Measurements from ENCODE around the gene PRDM15. TPM values are rescaled to one million over a fixed set of nuclear protein-coding genes. Genes with fewer than 3 reads are reported as not detected.

PRDM15 gene
- total RNA-seq, 1 experiment from 2014 or later: 11.2 TPM

GRCh38 chr21:41781050-41781410 is 98.1 kb downstream of the PRDM15 start:
- intact Hi-C loops (cut with micrococcal nuclease; ENCODE audit: unreplicated experiment): no loop called here
- DNase-seq (ENCODE audit: low read depth, low spot score): no peak
- peaks cover 83% of the 10 kb centered on the region for H3K4me1 ChIP-seq (ENCODE audit: control insufficient read depth, insufficient read depth, low read length)
- no TSS peak for BruUV-seq (replicated peaks)
- in situ Hi-C loops (cut with HindIII; ENCODE audit: low pct_unique_long_range_greater_than_20kb, low sequenced_read_pairs): no loop called here
- H3K9me3 ChIP-seq (ENCODE audit: control insufficient read depth, insufficient read depth, low read depth, low read length): no peaks in the 10 kb centered on the region
- no peaks in the 10 kb centered on the region for H3K27me3 ChIP-seq (ENCODE audit: control insufficient read depth, insufficient read depth, low read length)
- peak overlapping the region; percentile 99 for H3K27ac ChIP-seq (ENCODE audit: low read length)
- ChIA-PET CTCF (no interaction called here), POLR2A (no interaction called here)
- ATAC-seq: no peak
- no peak overlapping the region for H3K4me3 ChIP-seq (ENCODE audit: low read depth in 2 of 2, low read length in 2 of 2)
- no peak for TF ChIP-seq CTCF (IDR thresholded peaks at IDR 0.05)
- no peak for TF ChIP-seq SIN3A (IDR thresholded peaks at IDR 0.05; ENCODE audit: borderline replicate concordance, insufficient read depth, low read depth, low read length)
- no peak for TF ChIP-seq POLR2AphosphoS5 (IDR thresholded peaks at IDR 0.05; ENCODE audit: low read depth, low read length)
- no peak for TF ChIP-seq TCF7L2 (IDR thresholded peaks at IDR 0.05; ENCODE audit: low read depth, low read length)
- TF ChIP-seq REST (IDR thresholded peaks at IDR 0.05; ENCODE audit: insufficient read depth in 1 of 2, low read depth in 2 of 2, low read length in 1 of 2): no peak
- H3K36me3 ChIP-seq (ENCODE audit: control insufficient read depth, insufficient read depth, low read length): no peaks in the 10 kb centered on the region

- ATAC-seq (no peak), DNase-seq (ENCODE audit: low read depth, low spot score) (no peak)
- no peak for TF ChIP-seq POLR2AphosphoS5 (IDR thresholded peaks at IDR 0.05; ENCODE audit: low read depth, low read length)
- TF ChIP-seq SIN3A (IDR thresholded peaks at IDR 0.05; ENCODE audit: borderline replicate concordance, insufficient read depth, low read depth, low read length): no peak
- no peak for TF ChIP-seq TCF7L2 (IDR thresholded peaks at IDR 0.05; ENCODE audit: low read depth, low read length)
- no peak for TF ChIP-seq REST (IDR thresholded peaks at IDR 0.05; ENCODE audit: insufficient read depth in 1 of 2, low read depth in 2 of 2, low read length in 1 of 2)
- TF ChIP-seq CTCF (IDR thresholded peaks at IDR 0.05): no peak
- Histone ChIP-seq H3K4me1 (ENCODE audit: control insufficient read depth, insufficient read depth, low read length) (peaks cover 78% of the 10 kb centered on the region), H3K9me3 (ENCODE audit: control insufficient read depth, insufficient read depth, low read depth, low read length) (no peaks in the 10 kb centered on the region), H3K27me3 (ENCODE audit: control insufficient read depth, insufficient read depth, low read length) (no peaks in the 10 kb centered on the region), H3K27ac (ENCODE audit: low read length) (peak overlapping the region; percentile 99), H3K4me3 (ENCODE audit: low read depth in 2 of 2, low read length in 2 of 2) (no peak overlapping the region), H3K36me3 (ENCODE audit: control insufficient read depth, insufficient read depth, low read length) (no peaks in the 10 kb centered on the region)
- in situ Hi-C loops (cut with HindIII; ENCODE audit: low pct_unique_long_range_greater_than_20kb, low sequenced_read_pairs): no loop called here
- intact Hi-C loops (cut with micrococcal nuclease; ENCODE audit: unreplicated experiment): no loop called here
- CTCF ChIA-PET: interaction anchor here (0.7 kb wide), 1 partner anchor 12 kb away, joined by 3 read pairs; no protein-coding TSS in a partner anchor
- POLR2A ChIA-PET: no interaction called here
- no TSS peak for BruUV-seq (replicated peaks)
These were observed 98.7 kb downstream of the PRDM15 start for GRCh38 chr21:41780337-41781049.
